SU-DHL-6 (cell line): ENCODE results near the gene OSBP2.

Source experiments
- EZH2phosphoT487 ChIP-seq: fragments of 200-600 bp; sonication (generic), shearing (Covaris generic); conservative IDR thresholded peaks from 2 replicates; pipeline ENCODE4 v1.6.1; 2018; ENCODE audit warnings: mild to moderate bottlenecking, antibody characterized with exemption, low read length, moderate library complexity, mixed read lengths
- TF ChIP-seq, protein P1 (sequence below): fragments of 200-600 bp; sonication (generic); IDR thresholded peaks from one replicate; pipeline ENCODE4 v1.5.1; 2017; ENCODE audit warnings: antibody characterized with exemption, mild to moderate bottlenecking, low read length, moderate library complexity; ENCODE audit not compliant: insufficient read depth, poor library complexity, severe bottlenecking

DNA sequence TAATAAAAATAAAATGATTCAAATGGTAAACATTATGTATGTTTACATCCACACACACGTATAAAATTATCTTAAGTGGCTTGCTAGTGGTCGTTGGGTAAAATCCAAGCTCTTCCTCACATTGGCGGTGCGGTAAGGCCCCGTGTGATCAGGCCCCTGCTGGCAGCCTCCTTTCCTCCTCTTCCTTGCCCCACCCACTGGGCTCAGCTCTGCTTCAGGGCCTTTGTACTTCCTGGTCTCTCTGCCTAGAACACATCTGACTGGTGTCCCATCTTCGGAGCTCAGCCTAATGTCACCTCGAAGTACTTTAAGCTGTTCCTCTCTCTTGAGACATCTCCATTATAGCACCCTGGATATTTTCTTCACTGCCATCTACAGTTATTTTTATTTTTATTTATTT lies 52.8 kb downstream of the OSBP2 start:
- TF ChIP-seq EZH2phosphoT487 = no peak
- TF ChIP-seq, protein P1, sequence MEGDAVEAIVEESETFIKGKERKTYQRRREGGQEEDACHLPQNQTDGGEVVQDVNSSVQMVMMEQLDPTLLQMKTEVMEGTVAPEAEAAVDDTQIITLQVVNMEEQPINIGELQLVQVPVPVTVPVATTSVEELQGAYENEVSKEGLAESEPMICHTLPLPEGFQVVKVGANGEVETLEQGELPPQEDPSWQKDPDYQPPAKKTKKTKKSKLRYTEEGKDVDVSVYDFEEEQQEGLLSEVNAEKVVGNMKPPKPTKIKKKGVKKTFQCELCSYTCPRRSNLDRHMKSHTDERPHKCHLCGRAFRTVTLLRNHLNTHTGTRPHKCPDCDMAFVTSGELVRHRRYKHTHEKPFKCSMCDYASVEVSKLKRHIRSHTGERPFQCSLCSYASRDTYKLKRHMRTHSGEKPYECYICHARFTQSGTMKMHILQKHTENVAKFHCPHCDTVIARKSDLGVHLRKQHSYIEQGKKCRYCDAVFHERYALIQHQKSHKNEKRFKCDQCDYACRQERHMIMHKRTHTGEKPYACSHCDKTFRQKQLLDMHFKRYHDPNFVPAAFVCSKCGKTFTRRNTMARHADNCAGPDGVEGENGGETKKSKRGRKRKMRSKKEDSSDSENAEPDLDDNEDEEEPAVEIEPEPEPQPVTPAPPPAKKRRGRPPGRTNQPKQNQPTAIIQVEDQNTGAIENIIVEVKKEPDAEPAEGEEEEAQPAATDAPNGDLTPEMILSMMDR = no peak
